ENCODE measurements around the gene MED12L.
A peak's percentile ranks its signal among the peaks of the same experiment; 100 is the strongest.

Gene MED12L

GRCh38 chr3:151146071-151146730 lies 60.7 kb downstream of the MED12L start:
- no peaks in the 10 kb centered on the region for H4K20me1 ChIP-seq (ENCODE audit: insufficient read depth)
- H3K27me3 ChIP-seq (ENCODE audit: insufficient read depth, low read depth): no peaks in the 10 kb centered on the region
- no peak overlapping the region for H3K4me3 ChIP-seq (IDR thresholded peaks at IDR 0.05; ENCODE audit: insufficient read depth, low read depth, low read length)
- peaks cover 11% of the 10 kb centered on the region for H3K4me1 ChIP-seq (ENCODE audit: low read depth, poor library complexity, severe bottlenecking)
- H3K4me2 ChIP-seq: no peak overlapping the region
- H3K79me2 ChIP-seq (ENCODE audit: insufficient read depth, low read depth): no peaks in the 10 kb centered on the region
- 0 out of 2 replicates have a peak overlapping the region, but pooled peaks have one; percentile 13 for H2AFZ ChIP-seq (ENCODE audit: low read depth)
- no peak overlapping the region for H3K27ac ChIP-seq
- H3K9ac ChIP-seq: no peak overlapping the region
- H3K36me3 ChIP-seq (ENCODE audit: insufficient read depth): no peaks in the 10 kb centered on the region
- TF ChIP-seq CTCF (conservative IDR thresholded peaks at IDR 0.05; ENCODE audit: low read depth, low read length): peak; percentile 97

GRCh38 chr3:151146731-151147091 lies 61.2 kb downstream of the MED12L start:
- Histone ChIP-seq H2AFZ (ENCODE audit: low read depth) (no peak overlapping the region), H3K4me3 (IDR thresholded peaks at IDR 0.05; ENCODE audit: insufficient read depth, low read depth, low read length) (no peak overlapping the region), H3K27me3 (ENCODE audit: insufficient read depth, low read depth) (no peaks in the 10 kb centered on the region), H3K4me2 (no peak overlapping the region), H3K79me2 (ENCODE audit: insufficient read depth, low read depth) (no peaks in the 10 kb centered on the region), H3K27ac (no peak overlapping the region), H3K9ac (no peak overlapping the region), H4K20me1 (ENCODE audit: insufficient read depth) (no peaks in the 10 kb centered on the region), H3K36me3 (ENCODE audit: insufficient read depth) (no peaks in the 10 kb centered on the region), H3K4me1 (ENCODE audit: low read depth, poor library complexity, severe bottlenecking) (peaks cover 11% of the 10 kb centered on the region)
- TF ChIP-seq CTCF (conservative IDR thresholded peaks at IDR 0.05; ENCODE audit: low read depth, low read length): no peak

- Histone ChIP-seq H3K4me1 (ENCODE audit: low read depth, poor library complexity, severe bottlenecking) (peaks cover 11% of the 10 kb centered on the region), H2AFZ (ENCODE audit: low read depth) (no peak overlapping the region), H3K36me3 (ENCODE audit: insufficient read depth) (no peaks in the 10 kb centered on the region), H4K20me1 (ENCODE audit: insufficient read depth) (no peaks in the 10 kb centered on the region), H3K27ac (no peak overlapping the region), H3K4me2 (no peak overlapping the region), H3K4me3 (IDR thresholded peaks at IDR 0.05; ENCODE audit: insufficient read depth, low read depth, low read length) (no peak overlapping the region), H3K27me3 (ENCODE audit: insufficient read depth, low read depth) (no peaks in the 10 kb centered on the region), H3K9ac (no peak overlapping the region), H3K79me2 (ENCODE audit: insufficient read depth, low read depth) (no peaks in the 10 kb centered on the region)
- TF ChIP-seq CTCF (conservative IDR thresholded peaks at IDR 0.05; ENCODE audit: low read depth, low read length): no peak
These were observed 61.8 kb downstream of the MED12L start for GRCh38 chr3:151147299-151147698.

GRCh38 chr3:151152455-151153079 lies 67.1 kb downstream of the MED12L start:
- H3K4me2 ChIP-seq: no peak overlapping the region
- H2AFZ ChIP-seq (ENCODE audit: low read depth): no peak overlapping the region
- no peak overlapping the region for H3K4me3 ChIP-seq (IDR thresholded peaks at IDR 0.05; ENCODE audit: insufficient read depth, low read depth, low read length)
- no peak overlapping the region for H3K9ac ChIP-seq
- no peaks in the 10 kb centered on the region for H3K36me3 ChIP-seq (ENCODE audit: insufficient read depth)
- no peak for TF ChIP-seq CTCF (conservative IDR thresholded peaks at IDR 0.05; ENCODE audit: low read depth, low read length)
- H3K79me2 ChIP-seq (ENCODE audit: insufficient read depth, low read depth): no peaks in the 10 kb centered on the region
- H3K27me3 ChIP-seq (ENCODE audit: insufficient read depth, low read depth): no peaks in the 10 kb centered on the region
- no peak overlapping the region for H3K27ac ChIP-seq
- no peaks in the 10 kb centered on the region for H4K20me1 ChIP-seq (ENCODE audit: insufficient read depth)
- H3K4me1 ChIP-seq (ENCODE audit: low read depth, poor library complexity, severe bottlenecking): no peaks in the 10 kb centered on the region
